GM19351 (cell line): Measurements from ENCODE around the gene TRMT1.
"Not testable (repeated sequence)": the region's sequence is repeated elsewhere in the genome, so short reads cannot be mapped to it uniquely, and the experiment has no call there.

Experiments used
- ATAC-seq: cut with Tn5 transposase; IDR thresholded peaks from one replicate; pipeline ENCODE4 v1.9.1; 2021; ENCODE audit warnings: mild to moderate bottlenecking, moderate library complexity; ENCODE audit not compliant: unreplicated experiment

TRMT1 gene

DNA sequence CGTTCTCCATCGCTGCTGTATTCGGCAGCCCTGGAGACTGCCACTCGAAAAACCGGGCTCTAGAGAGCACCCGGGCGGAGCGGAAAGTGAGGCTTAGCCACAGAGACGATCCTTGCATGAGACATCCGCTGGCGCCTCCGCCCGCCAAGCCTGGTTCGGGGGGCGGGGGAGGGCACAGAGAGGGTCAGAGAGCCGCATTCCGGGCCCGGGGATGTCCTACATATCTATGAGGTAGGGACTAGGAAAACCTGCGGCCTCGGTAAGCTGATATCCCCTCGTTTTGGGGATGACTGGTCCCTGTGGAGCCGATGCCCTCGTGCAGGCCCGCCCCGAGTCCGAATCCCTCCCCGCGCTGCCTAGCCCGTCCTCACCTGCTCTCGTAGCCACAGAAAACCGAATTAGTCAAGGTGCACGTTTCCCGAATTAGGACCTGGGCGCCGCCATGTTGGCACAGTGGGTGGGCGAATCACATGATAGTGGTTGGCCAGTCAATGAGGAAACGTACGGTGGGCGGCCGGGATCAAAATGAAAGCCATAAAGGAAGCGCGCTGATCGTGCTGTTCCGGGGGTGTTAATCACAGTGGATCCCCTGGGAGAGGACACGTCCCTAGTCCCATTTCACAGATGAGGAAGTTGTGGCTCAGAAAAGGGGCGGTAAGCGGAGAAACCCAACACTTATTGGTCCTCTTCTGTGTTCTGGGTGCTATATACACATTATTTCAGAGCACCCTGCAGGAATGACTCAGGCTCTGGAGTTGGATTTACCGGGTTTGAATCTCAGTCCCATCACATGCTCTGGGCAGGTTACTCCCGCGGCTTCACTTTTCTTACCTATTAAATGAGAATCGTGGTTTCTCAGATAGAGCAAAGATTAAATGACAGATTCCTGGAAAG, at the start of gene TRMT1:
TSS of gene TRMT1 (minus strand) at position 459 of the 894 bp plus-strand sequence. CDS start at position 118, 341 bp downstream.
- no peak for ATAC-seq

DNA sequence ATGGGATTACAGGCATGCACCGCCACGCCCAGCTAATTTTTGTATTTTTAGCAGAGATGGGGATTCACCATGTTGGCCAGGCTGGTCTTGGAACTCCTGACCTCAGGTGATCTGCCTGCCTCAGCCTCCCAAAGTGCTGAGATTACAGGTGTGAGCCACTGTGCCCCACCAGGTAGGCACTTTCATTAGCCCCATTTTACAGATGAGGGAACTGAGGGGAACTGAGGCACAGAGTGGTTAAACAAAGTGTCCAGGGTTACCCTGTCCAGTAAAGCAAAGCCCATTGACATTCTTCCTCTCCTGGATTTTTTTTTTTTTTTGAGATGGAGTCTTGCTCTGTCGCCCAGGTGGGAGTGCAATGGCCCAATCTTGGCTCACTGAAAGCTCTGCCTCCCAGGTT, 49.6 kb upstream of the TRMT1 start:
- ATAC-seq = not testable (repeated sequence)

DNA sequence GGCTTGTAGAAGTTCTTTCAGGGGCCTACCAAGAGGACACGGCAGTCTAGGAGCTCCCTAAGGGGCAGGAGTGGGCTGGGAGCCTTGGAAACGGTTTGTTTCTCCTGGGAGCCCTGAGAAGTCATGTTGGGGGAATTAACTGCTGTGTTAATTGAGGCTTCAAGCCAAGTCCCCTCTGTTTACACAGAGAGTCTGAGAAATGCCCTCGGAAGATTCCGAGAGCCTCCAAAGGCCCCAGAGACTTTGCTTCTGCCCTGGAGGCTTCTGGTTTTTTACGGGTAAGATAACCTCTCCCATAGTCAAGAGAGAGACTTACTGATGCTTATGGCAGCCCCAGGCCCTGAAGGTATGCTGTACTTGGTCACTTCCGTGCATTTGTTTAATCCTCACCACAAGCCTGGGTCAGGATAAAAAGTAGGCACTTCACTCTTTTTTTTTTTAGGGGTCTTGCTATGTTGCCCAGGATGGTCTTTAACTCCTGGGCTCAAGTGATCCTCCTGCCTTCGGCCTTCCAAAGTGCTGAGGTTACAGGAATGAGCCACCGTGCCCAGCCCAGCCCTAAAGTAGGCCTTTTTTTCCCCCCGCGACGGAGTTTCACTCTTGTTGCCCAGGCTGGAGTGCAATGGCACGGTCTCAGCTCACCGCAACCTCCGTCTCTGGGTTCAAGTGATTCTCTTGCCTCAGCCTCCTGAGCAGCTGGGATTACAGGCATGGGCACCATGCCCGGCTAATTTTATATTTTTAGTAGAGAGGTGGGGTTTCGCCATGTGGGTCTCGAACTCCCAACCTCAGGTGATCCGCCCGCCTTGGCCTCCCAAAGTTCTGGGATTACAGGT, 48.8 kb upstream of the TRMT1 start:
- no peak for ATAC-seq

DNA sequence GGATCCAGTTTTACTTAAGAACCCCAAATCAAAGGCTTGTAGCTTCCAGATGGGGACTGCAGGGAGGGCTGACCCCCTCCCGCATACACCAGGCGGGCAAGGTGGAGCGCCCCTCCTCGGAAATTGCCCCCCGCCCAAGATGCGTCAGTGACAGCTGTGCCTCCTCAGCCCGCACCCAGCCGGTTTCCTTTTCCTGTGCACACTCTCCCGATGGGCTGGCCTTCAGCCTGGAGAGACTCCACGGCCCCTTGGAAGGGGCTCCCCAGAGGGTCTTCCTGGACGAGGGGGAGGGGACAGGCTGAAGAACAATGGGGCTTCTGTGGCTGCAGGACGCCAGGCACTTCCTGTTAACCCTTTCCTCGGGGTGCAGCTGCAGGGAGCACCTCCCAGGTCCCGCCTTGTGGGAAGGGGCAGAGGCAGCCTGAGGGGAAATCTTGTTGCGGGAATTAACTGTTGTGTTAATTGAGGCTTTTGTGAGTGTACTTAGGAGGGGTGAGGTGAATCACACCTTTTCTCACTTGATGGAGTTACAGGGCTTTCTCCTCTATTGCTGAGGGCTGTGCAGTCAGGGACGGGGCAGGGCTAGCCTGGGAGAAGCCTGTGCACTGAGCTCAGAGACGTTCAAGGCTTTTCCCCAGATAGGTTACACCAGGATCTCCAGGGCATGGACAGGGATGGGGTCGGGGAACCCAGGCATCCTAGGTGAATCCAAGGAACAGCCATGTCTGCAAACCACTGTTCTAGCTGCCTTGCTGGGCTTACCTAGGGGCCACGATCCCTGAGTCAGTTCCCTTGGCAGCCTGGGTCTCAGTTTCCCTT, 48.0 kb upstream of the TRMT1 start:
- ATAC-seq = no peak

DNA sequence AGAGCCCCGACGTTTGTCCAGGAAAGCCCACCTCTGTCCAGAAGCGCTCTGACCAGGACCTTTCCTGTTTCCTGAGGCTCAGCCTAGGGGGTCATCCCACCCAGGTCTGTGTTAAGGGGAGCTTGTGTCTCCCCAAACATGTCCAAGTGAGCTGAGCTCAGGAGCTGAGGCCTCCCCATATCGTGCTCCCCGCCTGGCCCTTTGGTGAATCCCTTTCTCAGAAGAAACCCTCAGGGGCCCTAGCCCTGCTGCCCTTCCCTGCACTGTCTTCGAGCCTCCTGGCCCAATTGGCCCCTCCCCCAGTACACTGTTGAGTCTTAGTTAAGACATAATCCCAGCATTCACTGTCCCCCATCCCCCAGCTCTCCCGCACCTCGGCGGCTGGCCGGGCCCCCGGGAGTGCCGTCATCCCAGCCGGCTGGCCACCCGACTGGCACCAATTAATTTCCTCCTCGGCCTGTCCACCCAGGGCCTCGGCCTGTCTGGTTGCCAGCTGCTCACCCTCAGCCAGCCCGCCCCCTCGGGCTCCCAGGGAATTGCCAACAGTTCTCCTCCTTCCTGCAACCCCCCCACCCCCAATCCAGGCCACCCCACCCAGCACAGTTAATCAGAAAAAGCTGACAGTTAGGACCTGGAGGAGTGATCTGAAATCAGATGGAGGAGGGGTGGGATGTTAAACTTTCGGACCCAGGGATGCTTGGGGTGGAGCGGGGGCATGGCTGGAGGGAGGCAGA, 47.2 kb upstream of the TRMT1 start:
- ATAC-seq = no peak

DNA sequence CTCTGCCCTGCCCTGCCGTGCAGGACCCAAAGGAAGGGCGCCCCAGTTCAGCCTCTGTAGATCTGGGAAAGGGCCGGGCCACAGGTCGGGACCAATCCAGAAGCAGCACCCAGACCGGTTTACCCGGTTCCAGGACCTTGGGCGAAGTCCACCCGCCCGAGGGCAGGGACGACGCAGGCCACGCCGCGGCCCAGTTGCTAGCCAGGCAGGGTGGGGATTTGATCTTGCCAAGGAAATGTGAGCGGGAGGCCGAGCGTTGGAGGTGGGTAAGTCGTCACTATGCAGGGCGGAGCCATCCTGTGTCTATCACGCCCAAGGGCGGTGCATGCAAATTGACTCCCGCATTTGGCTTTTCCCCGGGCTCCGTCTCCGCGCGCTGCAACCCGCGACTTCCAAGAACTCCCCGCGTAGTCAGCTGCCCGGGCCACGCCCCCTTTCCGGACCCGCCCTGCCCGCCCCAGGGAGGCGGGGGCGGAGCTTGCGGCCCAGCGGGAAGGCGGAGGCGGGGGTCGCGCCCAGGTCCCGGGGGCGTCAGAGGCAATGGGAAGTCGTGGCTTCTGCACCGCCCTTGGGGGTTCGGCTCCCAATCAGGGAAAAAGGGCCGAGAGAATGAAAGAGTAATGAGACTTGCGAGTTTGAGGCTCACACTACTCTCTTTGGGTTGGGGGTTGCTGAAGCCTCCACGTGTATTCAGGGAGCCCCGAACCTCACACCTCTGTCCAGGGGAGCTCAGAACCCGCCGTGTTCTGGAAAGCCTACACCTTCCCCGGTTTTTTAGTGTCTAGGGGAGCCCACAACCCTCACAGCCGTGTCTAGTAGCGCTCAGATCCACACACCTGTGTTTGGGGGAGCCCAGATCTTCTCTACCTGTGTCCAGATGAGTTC, 46.4 kb upstream of the TRMT1 start:
- no peak for ATAC-seq

DNA sequence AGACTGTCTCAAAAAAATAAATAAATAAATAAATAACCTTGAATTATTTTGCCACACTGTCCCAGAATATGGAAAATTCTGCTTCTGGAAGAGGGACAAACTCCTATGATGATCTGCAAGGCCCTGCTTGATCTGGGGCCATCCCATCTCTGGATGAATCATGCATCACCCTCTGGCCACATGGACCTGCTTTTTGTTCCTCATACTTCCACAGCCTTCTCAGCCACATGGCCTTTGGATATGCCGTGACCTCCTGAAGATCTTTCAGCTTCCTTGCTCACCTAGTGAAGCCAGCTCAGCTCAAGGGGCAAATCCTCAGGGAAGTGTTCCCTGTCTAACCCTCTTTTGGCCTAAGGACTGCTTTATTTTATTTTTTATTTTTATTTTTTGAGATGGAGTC, 44.0 kb upstream of the TRMT1 start:
- no peak for ATAC-seq

DNA sequence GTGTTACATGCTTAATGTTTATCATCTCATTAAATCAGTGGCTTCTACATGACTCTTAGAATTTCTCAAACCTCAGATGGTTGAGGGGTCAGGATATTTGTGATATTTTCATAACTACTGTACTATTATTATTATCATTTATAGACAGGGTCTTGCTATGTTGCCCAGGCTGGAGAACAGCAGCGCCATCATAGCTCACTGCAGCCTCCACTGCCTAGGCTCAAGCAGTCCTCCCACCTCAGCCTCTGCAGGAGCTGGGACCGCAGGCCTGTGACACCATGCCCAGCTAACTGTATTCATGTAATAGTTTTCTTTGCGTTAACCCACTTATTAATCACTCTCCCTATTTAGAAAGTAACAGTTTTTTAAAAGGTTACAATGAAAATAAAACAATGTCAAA, 43.2 kb upstream of the TRMT1 start:
- no peak for ATAC-seq

DNA sequence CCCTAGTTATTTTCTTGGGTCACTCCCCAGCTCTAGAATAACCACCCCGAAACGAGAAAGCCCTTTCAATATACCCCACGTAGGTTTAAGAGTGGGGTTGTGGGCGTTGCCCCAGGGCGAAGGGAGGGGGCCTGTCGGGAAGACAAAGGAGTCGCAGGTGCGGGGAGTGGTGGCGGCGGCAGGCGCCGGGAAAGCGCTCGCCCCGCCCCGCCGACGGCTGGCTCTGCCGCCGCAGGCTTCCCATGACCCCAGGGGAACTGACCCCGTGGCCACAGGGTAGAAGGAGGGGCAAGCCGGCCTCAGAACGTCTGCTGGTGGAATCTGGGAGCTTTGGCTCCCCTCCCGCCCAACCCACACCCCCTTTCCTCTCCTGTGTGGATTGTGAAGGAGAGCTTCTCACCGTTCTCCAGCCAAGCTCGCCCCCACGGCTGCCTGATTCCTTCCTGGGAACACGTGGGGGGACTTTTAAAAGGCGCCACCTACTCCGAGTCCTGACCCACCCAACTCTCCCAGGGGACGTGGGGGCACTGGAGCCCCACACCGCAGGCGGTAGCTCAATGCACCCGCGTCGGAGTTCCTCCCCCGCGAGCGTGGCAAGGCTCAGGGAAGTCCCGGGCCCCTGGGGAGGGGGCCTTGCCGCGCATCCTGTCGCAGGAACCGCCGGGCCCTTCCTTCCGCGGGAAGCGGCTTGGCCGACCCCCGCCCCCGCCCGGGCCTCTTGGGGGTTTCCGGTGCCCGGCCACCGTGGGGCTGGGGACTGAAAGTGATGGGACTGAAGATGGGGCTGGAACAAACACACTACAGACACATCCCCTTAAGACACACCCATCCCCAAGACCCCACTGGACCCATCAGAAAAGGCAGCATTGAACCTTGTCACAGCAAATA, 39.2 kb upstream of the TRMT1 start:
- ATAC-seq = no peak

DNA sequence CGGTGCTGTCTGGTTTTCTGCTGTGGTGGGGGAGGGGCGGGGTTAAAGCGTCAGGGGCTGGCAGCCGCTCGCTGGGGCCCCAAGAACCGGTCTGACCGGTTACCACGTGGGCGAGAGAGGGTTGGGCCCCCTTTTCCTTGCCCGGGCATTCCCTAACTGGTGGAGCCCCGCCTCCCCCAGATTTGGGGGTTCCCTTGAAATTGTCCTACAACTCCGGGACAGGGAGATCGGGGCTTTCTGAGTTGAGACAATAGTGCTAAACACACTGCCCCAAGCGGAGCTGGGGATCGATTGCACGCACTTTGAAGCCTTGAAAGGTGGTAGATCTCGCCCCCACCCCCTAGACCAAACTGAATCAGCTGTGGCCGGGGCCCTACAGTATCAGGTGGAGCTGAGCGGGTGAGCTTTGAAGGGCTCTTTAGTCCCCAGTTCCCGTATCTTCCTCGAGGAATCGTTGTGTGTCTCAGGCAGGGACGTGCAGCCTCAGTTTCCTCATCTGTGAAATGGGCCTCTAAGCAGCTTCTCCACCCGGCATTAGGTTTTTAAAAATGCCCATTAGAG, 38.5 kb upstream of the TRMT1 start:
- no peak for ATAC-seq

DNA sequence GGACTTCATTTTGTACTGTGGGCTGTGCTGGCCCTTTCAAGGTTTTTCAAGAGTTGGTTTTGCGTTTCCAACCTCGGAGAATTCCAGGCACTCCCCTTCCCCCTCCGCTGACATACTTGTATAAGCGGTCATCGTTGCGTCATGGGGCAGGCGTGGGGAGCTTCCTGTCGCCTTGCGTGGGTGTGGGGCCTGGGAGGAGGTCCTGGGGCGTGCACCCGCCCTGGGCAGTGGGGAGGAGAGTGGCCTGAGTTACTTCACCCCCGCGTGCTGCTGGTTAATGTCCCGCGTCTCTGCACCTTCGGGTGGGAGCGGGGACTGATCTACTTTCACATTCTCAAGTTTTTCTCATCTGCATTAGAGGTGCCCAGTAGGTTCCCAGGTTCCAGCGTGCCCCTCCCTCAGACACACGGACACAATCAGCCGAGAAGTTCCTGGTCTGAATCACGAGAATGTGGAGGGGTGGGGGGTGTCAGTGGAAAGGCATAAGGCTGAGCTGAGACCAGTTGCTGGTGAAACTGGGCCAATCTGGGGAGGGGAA, 37.8 kb upstream of the TRMT1 start:
- ATAC-seq = no peak

DNA sequence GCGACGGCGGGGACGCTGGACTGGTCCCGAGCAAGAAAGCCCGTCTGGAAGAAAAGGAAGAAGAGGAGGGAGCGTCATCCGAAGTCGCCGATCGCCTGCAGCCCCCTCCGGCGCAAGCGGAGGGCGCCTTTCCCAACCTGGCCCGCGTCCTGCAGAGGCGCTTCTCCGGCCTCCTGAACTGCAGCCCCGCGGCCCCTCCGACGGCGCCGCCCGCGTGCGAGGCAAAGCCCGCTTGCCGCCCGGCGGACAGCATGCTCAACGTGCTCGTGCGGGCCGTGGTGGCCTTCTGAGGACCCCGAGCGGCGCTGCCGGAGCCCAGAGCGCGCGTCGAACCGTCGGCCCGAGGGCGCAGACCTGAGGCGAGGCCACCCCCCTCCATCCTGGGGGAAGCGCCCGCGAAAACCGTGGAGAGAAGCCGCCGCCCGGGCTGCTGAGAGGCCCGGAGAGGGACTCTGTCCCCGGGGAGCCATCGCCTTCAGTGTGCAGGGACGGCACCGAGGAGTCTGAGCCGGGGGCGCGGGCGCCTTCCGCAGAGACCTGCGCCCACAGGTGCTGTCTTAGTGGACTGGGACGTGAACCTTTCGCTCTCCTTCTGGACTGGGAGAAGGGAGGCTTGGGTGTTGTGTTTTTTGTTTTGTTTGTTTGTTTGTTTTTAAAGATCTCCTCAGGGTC, 37.2 kb upstream of the TRMT1 start:
- ATAC-seq = no peak

DNA sequence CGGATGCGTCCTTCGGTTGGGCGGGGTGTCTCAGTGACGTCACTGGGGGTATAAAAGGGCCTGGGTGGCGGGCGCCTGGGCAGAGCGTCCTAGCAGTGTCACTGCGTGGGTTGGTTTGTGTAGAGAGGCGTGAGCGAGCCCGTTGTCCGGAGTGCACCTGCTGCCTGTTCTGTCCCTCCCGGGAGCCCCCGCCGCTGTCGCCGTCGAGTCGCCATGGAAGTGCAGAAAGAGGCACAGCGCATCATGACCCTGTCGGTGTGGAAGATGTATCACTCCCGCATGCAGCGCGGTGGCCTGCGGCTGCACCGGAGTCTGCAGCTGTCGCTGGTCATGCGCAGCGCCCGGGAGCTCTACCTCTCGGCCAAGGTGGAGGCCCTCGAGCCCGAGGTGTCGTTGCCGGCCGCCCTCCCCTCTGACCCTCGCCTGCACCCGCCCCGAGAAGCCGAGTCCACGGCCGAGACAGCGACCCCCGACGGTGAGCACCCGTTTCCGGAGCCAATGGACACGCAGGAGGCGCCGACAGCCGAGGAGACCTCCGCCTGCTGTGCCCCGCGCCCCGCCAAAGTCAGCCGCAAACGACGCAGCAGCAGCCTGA, 36.5 kb upstream of the TRMT1 start:
- peak; percentile 36 for ATAC-seq

DNA sequence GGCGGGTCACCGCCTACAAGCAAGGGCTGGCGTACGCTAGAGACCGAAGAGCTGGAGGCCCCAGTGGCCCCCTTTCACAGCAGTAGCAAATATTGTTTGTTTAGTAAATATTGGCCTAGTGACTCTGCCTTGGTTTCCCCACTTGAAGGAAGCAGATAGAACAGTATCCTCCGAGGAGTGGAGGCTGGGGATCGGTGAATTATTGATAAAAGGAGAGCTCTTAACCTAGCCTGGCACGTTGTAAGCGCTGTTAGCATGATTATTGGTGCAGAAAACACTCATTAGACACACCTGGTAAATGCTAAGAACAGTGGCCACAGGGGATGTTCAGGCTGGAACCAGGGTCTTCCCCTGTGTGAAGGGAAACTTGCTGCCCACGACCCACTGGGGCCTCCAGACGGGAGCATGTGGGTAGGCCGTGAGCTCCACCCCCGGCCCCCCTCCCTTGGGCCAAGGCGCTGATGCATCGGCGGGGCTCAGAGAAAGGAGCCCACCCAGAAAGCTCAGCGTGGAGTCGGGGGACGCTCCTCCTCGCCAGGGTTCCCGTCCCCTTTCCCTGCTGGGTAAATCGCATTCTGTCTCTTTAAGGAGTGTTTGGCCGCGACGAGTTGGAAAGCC, 35.9 kb upstream of the TRMT1 start:
- peak; percentile 3 for ATAC-seq

DNA sequence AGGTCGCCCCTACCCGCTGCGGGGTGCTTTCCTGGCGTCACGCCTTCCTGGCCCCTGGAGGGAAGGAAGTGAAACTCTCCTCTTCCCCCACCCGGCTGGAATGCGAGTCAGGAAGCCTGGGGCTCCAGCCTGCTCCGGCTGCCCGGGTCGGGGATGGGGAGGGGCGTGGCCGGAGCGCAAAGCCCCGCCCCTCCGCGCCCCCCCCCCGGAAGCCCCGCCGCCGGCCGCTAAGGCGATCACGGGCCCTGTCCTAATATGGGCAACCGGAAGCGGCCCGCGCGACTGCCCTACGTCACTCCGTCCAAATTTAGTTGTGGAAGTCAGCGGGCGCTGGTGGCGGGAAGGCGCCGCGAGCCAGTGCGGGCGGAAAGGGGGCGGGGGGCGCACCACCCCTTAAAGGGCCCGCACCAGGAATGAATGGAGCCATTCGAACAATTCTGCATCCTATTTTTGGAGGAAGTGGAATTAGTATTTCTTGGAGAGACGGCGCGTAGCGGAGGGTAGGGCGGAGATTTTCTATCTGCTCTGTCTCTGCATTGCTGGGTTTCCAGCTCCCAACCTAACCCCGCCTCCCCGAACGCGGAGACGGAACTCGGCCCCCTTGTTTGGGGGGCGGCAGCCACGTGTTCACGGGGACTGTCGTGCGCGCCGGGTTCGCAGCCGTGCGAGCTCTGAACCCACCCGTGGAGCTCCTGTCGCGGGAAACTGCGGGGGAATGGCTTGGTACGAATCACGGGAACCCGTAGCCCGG, 35.2 kb upstream of the TRMT1 start:
- ATAC-seq = peak; percentile 41
